ENCODE measurements around the gene LRRC59.
"Not testable (repeated sequence)": the region's sequence is repeated elsewhere in the genome, so short reads cannot be mapped to it uniquely, and the experiment has no call there.

LRRC59 gene

GRCh38 chr17:50430821-50431618 is 33.7 kb upstream of the LRRC59 start:
- Histone ChIP-seq H3K4me3 (ENCODE audit: low read depth in 1 of 2, low read length in 1 of 2) (no peak overlapping the region), H3K9me3 (no peaks in the 10 kb centered on the region), H3K27me3 (no peaks in the 10 kb centered on the region), H3K4me1 (ENCODE audit: control insufficient read depth in 1 of 2, insufficient read depth in 1 of 2, low read depth in 1 of 2, low read length in 1 of 2) (peaks cover 10 to 11% of the 10 kb centered on the region in 2 experiments), H3K27ac (no peak overlapping the region), H3K36me3 (no peaks in the 10 kb centered on the region)
- TF ChIP-seq, protein P1, sequence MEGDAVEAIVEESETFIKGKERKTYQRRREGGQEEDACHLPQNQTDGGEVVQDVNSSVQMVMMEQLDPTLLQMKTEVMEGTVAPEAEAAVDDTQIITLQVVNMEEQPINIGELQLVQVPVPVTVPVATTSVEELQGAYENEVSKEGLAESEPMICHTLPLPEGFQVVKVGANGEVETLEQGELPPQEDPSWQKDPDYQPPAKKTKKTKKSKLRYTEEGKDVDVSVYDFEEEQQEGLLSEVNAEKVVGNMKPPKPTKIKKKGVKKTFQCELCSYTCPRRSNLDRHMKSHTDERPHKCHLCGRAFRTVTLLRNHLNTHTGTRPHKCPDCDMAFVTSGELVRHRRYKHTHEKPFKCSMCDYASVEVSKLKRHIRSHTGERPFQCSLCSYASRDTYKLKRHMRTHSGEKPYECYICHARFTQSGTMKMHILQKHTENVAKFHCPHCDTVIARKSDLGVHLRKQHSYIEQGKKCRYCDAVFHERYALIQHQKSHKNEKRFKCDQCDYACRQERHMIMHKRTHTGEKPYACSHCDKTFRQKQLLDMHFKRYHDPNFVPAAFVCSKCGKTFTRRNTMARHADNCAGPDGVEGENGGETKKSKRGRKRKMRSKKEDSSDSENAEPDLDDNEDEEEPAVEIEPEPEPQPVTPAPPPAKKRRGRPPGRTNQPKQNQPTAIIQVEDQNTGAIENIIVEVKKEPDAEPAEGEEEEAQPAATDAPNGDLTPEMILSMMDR (IDR thresholded peaks at IDR 0.05), result no peak

DNA sequence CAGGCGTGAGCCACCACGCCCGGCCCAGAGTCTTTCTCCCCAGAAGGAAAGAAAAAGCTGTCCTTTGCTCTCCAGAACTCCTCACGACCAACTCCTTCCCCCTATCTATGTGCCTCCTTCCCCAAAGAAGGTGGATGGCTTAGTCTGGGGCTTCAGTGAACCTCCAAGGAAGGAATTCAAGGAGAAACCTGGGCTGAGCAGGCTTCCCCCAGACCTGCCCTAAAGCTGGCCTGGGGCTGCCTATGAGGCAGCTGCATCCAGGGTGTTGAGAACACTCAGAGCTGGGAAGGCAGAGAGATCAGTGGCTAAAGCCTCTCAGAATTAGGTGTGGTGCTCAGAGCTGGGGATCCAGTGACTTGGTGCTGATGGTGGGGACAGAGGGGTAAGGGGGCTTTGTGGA is 32.5 kb upstream of the LRRC59 start:
- no peaks in the 10 kb centered on the region for H3K9me3 ChIP-seq
- H3K27ac ChIP-seq, result no peak overlapping the region
- no peak overlapping the region for H3K4me3 ChIP-seq (ENCODE audit: low read depth in 1 of 2, low read length in 1 of 2)
- H3K36me3 ChIP-seq, result no peaks in the 10 kb centered on the region
- TF ChIP-seq, protein P1 (IDR thresholded peaks at IDR 0.05), result no peak
- no peaks in the 10 kb centered on the region for H3K27me3 ChIP-seq
- H3K4me1 ChIP-seq (ENCODE audit: control insufficient read depth in 1 of 2, insufficient read depth in 1 of 2, low read depth in 1 of 2, low read length in 1 of 2), result peaks cover 14 to 18% of the 10 kb centered on the region in 2 experiments

DNA sequence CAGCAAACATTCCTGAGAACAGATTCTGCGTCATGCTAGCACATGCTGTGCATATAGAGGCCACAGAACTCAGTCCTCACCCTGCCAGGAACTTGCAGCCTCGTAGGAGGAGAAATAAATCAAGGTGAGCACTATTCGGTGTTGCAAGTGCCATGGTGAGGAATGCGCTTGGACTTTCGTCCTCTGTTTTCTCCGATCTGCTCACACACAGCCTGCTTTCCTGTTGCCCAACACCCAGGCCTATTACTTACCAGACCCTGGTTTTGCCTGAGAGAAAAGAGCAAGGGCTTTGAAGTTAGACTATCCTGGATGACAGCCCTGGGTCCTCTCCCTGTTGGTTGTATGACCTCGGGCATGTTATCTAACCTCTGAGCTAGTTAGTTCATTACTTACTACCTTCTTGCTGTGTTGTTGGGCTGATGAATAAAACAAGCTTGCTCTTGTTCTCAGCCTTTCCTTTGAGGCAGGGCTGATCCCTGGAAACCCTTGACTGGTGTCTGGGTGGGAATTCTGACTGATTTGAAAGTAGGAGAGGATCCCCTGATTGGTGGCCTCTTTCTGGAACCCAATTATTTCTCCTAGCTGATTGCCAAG is 31.6 kb upstream of the LRRC59 start:
- no peaks in the 10 kb centered on the region for H3K9me3 ChIP-seq
- no peak overlapping the region for H3K4me3 ChIP-seq (ENCODE audit: low read depth in 1 of 2, low read length in 1 of 2)
- TF ChIP-seq, protein P1 (IDR thresholded peaks at IDR 0.05), result no peak
- no peaks in the 10 kb centered on the region for H3K36me3 ChIP-seq
- H3K27me3 ChIP-seq, result no peaks in the 10 kb centered on the region
- H3K4me1 ChIP-seq (ENCODE audit: control insufficient read depth in 1 of 2, insufficient read depth in 1 of 2, low read depth in 1 of 2, low read length in 1 of 2), result peaks cover 14 to 18% of the 10 kb centered on the region in 2 experiments
- no peak overlapping the region for H3K27ac ChIP-seq

DNA sequence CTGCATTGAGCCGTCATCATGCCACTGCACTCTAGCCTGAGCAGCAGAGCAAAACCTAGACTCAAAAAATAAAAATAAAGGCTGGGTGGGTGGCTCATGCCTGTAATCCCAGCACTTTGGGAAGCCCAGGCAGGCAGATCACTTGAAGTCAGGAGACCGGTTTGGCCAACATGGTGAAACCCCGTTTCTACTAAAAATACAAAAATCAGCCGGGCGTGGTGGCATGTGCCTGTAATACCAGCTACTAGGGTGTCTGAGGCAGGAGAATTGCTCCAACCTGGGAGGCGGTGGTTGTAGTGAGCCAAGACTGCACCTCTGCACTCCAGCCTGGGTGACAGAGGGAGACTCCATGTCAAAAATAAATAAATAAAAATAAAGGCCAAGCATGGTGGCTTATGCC is 30.8 kb upstream of the LRRC59 start:
- not testable (repeated sequence) for H3K36me3 ChIP-seq; H3K4me3 ChIP-seq (ENCODE audit: low read depth in 1 of 2, low read length in 1 of 2); H3K27ac ChIP-seq; H3K9me3 ChIP-seq; H3K27me3 ChIP-seq
- H3K4me1 ChIP-seq (ENCODE audit: control insufficient read depth in 1 of 2, insufficient read depth in 1 of 2, low read depth in 1 of 2, low read length in 1 of 2), result peaks cover 14 to 18% of the 10 kb centered on the region in 2 experiments

DNA sequence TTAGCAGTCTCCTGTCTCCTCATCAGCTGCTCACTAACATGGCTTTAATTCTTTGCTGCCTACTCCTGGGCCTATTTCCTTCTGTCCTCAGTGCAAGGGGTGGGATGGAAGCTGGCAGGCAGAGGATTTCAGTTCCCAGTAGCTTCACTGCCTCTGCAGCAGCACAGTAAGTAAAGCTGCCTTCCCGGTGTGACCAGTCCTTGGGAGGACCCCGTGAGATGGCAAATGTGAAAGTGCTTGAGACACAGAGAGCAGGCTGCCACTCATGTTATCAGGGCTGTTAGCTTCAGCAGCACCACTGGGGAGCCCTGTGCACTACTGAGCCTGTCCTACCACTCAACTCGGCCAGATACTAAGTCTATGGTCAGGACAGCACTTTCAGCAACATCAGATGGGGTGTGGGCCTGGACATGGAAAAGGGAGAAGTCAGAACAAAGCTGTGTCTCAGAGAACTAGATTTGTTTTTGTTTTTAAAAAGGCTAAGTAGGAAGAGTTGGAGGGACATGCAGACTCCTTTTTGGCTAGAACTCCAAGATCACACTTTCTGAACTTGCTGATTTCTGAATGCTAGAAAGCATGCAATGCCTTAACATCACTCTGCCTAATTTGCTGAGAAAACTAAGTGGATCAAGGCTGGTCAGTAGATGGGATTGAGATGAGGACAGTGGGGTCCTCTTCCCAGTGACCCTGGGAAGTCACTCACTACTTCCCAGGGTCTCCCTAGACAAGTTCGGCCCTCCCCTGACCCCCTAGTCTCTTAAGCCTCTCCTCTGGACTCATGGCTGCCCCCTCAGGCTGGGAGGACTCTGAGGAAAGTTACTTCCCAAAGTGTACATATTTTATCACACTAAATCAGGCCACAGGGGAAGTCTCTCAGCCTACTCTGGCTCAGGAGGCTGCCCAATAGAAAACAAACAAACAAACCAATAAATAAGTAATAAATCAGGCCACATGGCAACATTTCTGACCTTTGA is 29.8 kb upstream of the LRRC59 start:
- H3K27ac ChIP-seq, result peak overlapping the region; percentile 41
- H3K27me3 ChIP-seq, result no peaks in the 10 kb centered on the region
- H3K36me3 ChIP-seq, result no peaks in the 10 kb centered on the region
- H3K4me1 ChIP-seq (ENCODE audit: control insufficient read depth in 1 of 2, insufficient read depth in 1 of 2, low read depth in 1 of 2, low read length in 1 of 2), result peaks cover 14 to 18% of the 10 kb centered on the region in 2 experiments
- H3K9me3 ChIP-seq, result no peaks in the 10 kb centered on the region
- TF ChIP-seq, protein P1 (IDR thresholded peaks at IDR 0.05), result no peak
- peak overlapping the region; percentile 58 to 83 for H3K4me3 ChIP-seq (ENCODE audit: low read depth in 1 of 2, low read length in 1 of 2)
